Measurements from ENCODE around the gene CCDC107. TPM values are rescaled to one million over a fixed set of nuclear protein-coding genes. Genes with fewer than 3 reads are reported as not detected.

Gene CCDC107
- total and polyA plus RNA-seq, 7 donors = 15.4 to 49.4 (median 27.9) TPM

GRCh38 chr9:35682051-35682450 lies 24.0 kb downstream of the CCDC107 start:
- peak; percentile 20 to 51 (median 34) for ATAC-seq

GRCh38 chr9:35682520-35683315 lies 24.6 kb downstream of the CCDC107 start:
- Histone ChIP-seq H3K4me1 (peaks cover 27% of the 10 kb centered on the region), H3K36me3 (ENCODE audit: insufficient read depth in 1 of 2, low read depth in 1 of 2) (peaks cover 0 to 44% of the 10 kb centered on the region in 2 donors), H3K4me3 (no peak overlapping the region), H3K27me3 (ENCODE audit: insufficient read depth in 3 of 3, low read length in 2 of 3) (no peaks in the 10 kb centered on the region), H3K9me3 (no peaks in the 10 kb centered on the region), H3K27ac (peak overlapping the region; percentile 100)
- 33 to 54% (median 35%) methylated on average over 10 of the region's 10 CpGs for WGBS, 3 donors
- intact Hi-C loops (cut with DNase I) = no loop called here
- DNase-seq = no peak
- peak in 2 of 4 donors; percentile 7 to 12 for ATAC-seq
- TF ChIP-seq CTCF (IDR thresholded peaks at IDR 0.05) = no peak

More at GRCh38 chr9:35682051-35682450, 24.0 kb downstream of the CCDC107 start:
- no peaks in the 10 kb centered on the region for H3K9me3 ChIP-seq
- H3K27me3 ChIP-seq (ENCODE audit: insufficient read depth in 3 of 3, low read length in 2 of 3) = no peaks in the 10 kb centered on the region
- TF ChIP-seq CTCF (IDR thresholded peaks at IDR 0.05) = no peak
- H3K36me3 ChIP-seq (ENCODE audit: insufficient read depth in 1 of 2, low read depth in 1 of 2) = peaks cover 0 to 39% of the 10 kb centered on the region in 2 donors
- peaks cover 27% of the 10 kb centered on the region for H3K4me1 ChIP-seq
- intact Hi-C loops (cut with DNase I) = no loop called here
- no peak for DNase-seq
- peak overlapping the region; percentile 100 for H3K27ac ChIP-seq
- no peak overlapping the region for H3K4me3 ChIP-seq
- WGBS, 3 donors = 24 to 37% (median 30%) methylated on average over 6 of the region's 6 CpGs

GRCh38 chr9:35683323-35683722 lies 25.2 kb downstream of the CCDC107 start:
- no peak for ATAC-seq
- peaks cover 27% of the 10 kb centered on the region for H3K4me1 ChIP-seq
- peak overlapping the region; percentile 100 for H3K4me3 ChIP-seq
- WGBS, 3 donors = 41 to 59% (median 45%) methylated on average over 2 of the region's 2 CpGs
- H3K36me3 ChIP-seq (ENCODE audit: insufficient read depth in 1 of 2, low read depth in 1 of 2) = peaks cover 0 to 50% of the 10 kb centered on the region in 2 donors
- peak overlapping the region; percentile 100 for H3K27ac ChIP-seq
- intact Hi-C loops (cut with DNase I) = no loop called here
- no peak for DNase-seq
- no peak for TF ChIP-seq CTCF (IDR thresholded peaks at IDR 0.05)
- no peaks in the 10 kb centered on the region for H3K27me3 ChIP-seq (ENCODE audit: insufficient read depth in 3 of 3, low read length in 2 of 3)
- H3K9me3 ChIP-seq = no peaks in the 10 kb centered on the region

GRCh38 chr9:35684921-35685320 lies 26.8 kb downstream of the CCDC107 start:
- H3K27ac ChIP-seq = peak overlapping the region; percentile 100
- no peak for DNase-seq
- peaks cover 0 to 52% of the 10 kb centered on the region in 2 donors for H3K36me3 ChIP-seq (ENCODE audit: insufficient read depth in 1 of 2, low read depth in 1 of 2)
- no peaks in the 10 kb centered on the region for H3K27me3 ChIP-seq (ENCODE audit: insufficient read depth in 3 of 3, low read length in 2 of 3)
- TF ChIP-seq CTCF (IDR thresholded peaks at IDR 0.05) = no peak
- H3K4me3 ChIP-seq = peak overlapping the region; percentile 100
- no peaks in the 10 kb centered on the region for H3K9me3 ChIP-seq
- 74 to 86% (median 83%) methylated on average over 10 of the region's 10 CpGs for WGBS, 3 donors
- intact Hi-C loops (cut with DNase I) = loop anchor here in 1 of 2 donors (2.0 kb wide), 1 partner anchor 22 kb away; no protein-coding TSS in a partner anchor
- peaks cover 27% of the 10 kb centered on the region for H3K4me1 ChIP-seq
- ATAC-seq = no peak
